AG20443 (cell line): Measurements from ENCODE around the gene ZWILCH.
"Not testable (repeated sequence)": the region's sequence is repeated elsewhere in the genome, so short reads cannot be mapped to it uniquely, and the experiment has no call there.

Experiments used
- DNase-seq: peaks from one replicate; pipeline ENCODE4 v3.0.0; 2012; ENCODE audit warnings: low spot score, mixed read lengths

Gene ZWILCH

GRCh38 chr15:66581972-66582537 is 76.9 kb downstream of the ZWILCH start:
- no peak for DNase-seq

- DNase-seq = no peak
Observed at GRCh38 chr15:66586155-66586976, 81.2 kb downstream of the ZWILCH start.

GRCh38 chr15:66587020-66587419 is 81.9 kb downstream of the ZWILCH start:
- no peak for DNase-seq

DNA sequence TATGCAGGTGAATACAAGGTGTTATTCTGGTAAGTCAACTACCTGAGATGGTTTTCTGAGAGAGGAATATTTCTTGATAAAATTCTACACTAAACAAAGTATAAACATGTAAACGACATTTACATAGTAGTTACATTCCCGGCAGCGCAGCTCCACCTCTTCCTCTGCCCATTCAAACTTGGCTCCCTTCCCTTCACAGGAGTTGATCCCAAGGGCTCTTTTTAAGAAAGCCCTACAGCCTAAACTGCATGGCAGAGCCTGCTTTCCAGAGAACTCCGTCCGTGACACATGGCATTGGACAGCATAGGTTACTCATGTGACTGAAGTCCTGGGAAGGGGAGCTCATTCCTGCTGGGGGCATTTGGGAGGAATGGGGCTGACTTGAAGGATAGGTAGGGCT is 82.6 kb downstream of the ZWILCH start:
- DNase-seq = no peak

- DNase-seq = no peak
Observed at GRCh38 chr15:66588537-66588936, 83.4 kb downstream of the ZWILCH start.

GRCh38 chr15:66588971-66589370 is 83.8 kb downstream of the ZWILCH start:
- no peak for DNase-seq

DNA sequence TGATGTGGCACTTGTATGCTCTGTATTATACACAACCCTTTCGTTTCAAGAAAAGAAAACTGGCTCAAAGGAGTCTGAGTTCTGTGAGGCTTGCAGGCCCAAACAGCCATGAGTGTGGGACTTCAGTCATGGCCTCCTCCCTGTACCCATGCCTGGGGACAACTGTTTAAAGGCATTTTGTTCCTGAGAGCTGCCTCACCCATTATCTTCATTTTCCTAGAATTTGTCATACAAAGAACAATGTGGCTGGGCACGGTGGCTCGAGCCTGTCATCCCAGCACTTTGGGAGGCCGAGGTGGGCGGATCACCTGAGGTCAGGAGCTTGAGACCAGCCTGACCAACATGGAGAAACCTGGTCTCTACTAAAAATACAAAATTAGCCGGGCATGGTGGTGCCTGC is 84.3 kb downstream of the ZWILCH start:
- DNase-seq = not testable (repeated sequence)

DNA sequence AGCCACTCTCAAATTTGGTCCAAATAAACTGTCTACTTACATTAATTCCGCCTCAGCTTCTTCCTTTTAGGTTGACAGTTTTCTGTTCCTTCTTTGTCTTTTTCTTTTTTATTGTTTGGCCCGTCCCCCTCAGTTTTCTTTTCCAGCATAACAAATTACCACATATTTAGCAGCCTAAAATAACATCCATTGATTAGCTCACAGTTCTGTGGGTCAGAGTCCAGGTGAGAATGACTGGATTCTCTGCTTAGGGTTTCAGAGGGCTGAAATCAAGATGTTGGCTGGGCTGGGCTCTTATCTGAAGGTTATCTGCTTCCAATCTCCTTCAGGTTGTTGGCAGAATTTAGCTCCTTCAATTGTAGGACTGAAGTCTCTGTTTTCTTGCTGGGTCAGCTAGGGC is 85.3 kb downstream of the ZWILCH start:
- DNase-seq = no peak

- DNase-seq = no peak
Observed at GRCh38 chr15:66591322-66591862, 86.3 kb downstream of the ZWILCH start.

- DNase-seq = no peak
Observed at GRCh38 chr15:66592505-66593218, 87.5 kb downstream of the ZWILCH start.

DNA sequence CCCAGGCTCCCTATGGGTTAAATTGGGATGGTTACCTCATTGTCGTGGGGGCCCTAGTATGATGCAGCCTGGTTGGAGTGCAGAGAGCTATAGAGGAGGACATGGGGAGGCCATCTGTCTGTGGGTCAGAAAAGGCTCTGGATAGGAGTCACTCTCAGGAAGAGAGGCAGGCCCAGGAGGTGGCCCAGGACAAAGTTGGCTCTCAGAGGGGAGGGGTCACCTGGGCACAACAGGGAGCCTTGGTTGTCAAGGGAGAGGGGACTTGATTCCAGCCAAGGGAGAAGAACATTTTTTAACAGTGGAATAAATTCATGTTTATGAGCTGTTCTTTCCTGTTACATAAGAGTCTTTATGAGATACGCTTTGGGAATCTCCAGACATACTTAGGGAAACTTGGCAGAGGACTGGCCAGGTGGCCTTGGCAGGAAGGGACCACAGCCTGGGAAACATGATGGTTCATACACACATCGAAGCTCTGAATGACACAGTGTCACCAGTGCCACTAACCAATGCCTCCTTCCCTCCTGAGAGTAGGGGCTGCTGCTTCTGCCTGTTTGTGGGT is 88.2 kb downstream of the ZWILCH start:
- no peak for DNase-seq

GRCh38 chr15:66594344-66594743 is 89.2 kb downstream of the ZWILCH start:
- no peak for DNase-seq

DNA sequence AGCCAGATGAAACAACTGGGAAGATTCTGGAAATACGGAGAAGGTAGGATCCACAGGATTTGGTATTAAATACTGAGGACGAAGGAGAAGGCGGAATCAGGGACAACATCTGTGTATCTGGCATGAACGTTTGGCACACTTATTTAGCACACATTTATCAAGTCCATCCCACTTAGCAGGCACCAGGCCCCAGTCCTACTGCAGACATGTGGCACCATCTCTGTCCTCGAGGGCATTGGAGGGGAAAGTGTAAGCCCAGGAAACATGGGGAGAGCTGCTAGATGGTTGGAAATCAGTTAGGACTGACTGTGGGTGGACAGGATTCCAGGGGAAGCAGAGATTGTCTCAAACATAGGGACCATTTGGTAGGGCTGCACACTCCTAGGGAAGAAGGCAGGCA is 89.7 kb downstream of the ZWILCH start:
- DNase-seq = no peak

DNA sequence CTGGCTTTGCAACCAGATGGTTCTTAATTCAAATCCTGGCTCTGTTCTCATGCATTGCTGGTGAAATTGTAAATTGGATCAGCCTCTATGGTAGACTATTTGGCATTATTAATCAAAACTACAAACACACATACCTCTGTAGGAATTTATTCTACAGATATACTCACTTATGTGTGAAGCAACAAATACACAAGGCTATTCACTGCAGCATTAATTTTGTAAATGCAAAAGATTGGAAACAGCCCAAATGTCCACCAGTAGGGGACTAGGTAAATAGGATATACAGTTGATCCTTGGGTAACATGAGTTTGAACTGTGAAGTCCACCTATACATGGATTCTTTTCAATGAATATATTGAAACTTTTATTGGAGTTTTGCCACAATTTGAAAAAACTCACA is 90.2 kb downstream of the ZWILCH start:
- no peak for DNase-seq

DNA sequence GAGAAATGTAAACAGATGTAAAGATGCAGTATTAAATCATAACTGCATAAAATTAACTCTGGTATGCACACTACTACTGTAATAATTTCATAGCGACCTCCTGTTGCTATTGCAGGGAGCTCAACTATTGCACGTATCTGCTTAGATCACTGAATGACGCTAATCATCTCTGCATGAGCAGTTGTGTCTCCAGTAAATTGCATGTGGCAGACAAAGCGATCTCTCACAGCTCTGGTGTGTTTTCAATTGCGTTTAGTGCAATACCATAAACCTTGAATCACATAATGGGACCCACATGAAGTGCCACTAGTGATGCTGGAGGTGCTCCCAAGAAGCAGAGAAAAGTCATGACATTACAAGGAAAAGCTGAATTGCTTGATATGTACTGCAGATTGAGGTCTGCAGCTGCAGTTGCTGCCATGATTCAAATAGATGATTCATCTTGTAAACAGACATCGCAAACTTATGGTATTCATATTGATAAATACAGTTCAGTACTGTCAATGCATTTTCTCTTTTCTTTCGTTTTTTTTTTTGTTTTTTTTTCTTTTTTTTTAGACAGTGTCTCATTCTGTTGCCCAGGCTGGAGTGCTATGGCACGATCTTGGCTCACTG is 90.9 kb downstream of the ZWILCH start:
- DNase-seq = peak; percentile 52

GRCh38 chr15:66598095-66598815 is 93.1 kb downstream of the ZWILCH start:
- no peak for DNase-seq
